Left ventricle myocardium inferior (tissue), 1 donor: Measurements from ENCODE around the gene RNF126. TPM values are rescaled to one million over a fixed set of nuclear protein-coding genes. Genes with fewer than 3 reads are reported as not detected.

Experiments used
- DNase-seq: peaks from one replicate; pipeline ENCODE4 v3.0.0-alpha.2; 2020
- H3K27ac ChIP-seq: fragments of 200-600 bp; replicated peaks from 2 replicates; pipeline ENCODE4 v1.8.0; 2021
- H3K27me3 ChIP-seq: fragments of 200-600 bp; 2 replicates; pipeline ENCODE4 v1.8.0; 2021; ENCODE audit warnings: low read depth
- H3K36me3 ChIP-seq: fragments of 200-600 bp; 2 replicates; pipeline ENCODE4 v1.8.0; 2021
- H3K4me1 ChIP-seq: fragments of 200-600 bp; 2 replicates; pipeline ENCODE4 v1.8.0; 2021
- H3K4me3 ChIP-seq: fragments of 200-600 bp; 2 replicates; pipeline ENCODE4 v1.8.0; 2021; ENCODE audit warnings: mild to moderate bottlenecking, moderate library complexity
- H3K9me3 ChIP-seq: fragments of 200-600 bp; replicated peaks from 2 replicates; pipeline ENCODE4 v1.8.0; 2021
- intact Hi-C: fragments of 100-400 bp; cut with micrococcal nuclease; formaldehyde crosslinking; loops from one replicate; pipeline ENCODE4 v1.11.0; 2022
- total RNA-seq: library from RNA; stranded (reverse); fragmentation: NEBNext Ultra II Directional; extraction: Animal tissue kit (Norgen Biotek cat#: 25700); gene quantifications from one replicate; pipeline ENCODE4 v1.2.1, GENCODE V29; 2021
- TF ChIP-seq, protein P1 (sequence below): fragments of 200-600 bp; IDR thresholded peaks from 2 replicates; pipeline ENCODE4 v1.8.0; 2021; ENCODE audit warnings: antibody characterized with exemption, mild to moderate bottlenecking, borderline replicate concordance
- donor health status: DM: no; HTN: yes; CAD: no; lungs with severe emphysema.

Gene RNF126
- total RNA-seq, 1 donor from 2014 or later: 25.5 TPM

DNA sequence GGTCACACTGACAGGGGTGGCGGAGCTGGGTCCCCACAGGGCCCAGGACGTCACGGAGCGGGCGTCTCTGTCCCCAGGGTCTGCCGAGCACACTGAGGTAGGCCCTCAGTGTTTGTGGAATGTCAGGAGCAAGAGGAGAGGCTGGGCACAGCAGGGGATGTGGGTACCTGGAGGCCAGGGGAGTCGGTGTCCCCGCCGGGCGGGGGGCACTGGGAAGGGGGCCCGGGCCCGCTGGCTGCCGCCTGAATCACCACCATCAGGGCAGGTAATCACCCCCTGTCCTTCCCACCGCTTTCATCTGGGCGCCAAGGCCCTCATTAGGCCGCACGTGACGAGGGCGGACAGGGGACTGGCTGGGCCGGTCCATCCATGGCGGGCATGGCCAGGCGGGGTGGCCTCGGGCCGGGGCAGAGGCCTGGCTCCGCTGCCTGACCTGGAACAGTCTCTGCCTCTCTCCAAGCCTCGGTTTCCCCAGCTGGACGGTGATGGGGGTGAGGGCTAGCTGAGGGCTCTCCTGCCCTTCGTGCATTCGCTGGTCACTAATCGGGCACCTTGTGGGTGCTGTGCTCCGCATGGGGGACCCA lies 22.3 kb downstream of the RNF126 start:
- Histone ChIP-seq H3K36me3 (peaks cover 3% of the 10 kb centered on the region), H3K4me1 (peaks cover 15% of the 10 kb centered on the region), H3K4me3 (no peak overlapping the region), H3K27ac (no peak overlapping the region), H3K9me3 (no peaks in the 10 kb centered on the region), H3K27me3 (no peaks in the 10 kb centered on the region)
- TF ChIP-seq, protein P1, sequence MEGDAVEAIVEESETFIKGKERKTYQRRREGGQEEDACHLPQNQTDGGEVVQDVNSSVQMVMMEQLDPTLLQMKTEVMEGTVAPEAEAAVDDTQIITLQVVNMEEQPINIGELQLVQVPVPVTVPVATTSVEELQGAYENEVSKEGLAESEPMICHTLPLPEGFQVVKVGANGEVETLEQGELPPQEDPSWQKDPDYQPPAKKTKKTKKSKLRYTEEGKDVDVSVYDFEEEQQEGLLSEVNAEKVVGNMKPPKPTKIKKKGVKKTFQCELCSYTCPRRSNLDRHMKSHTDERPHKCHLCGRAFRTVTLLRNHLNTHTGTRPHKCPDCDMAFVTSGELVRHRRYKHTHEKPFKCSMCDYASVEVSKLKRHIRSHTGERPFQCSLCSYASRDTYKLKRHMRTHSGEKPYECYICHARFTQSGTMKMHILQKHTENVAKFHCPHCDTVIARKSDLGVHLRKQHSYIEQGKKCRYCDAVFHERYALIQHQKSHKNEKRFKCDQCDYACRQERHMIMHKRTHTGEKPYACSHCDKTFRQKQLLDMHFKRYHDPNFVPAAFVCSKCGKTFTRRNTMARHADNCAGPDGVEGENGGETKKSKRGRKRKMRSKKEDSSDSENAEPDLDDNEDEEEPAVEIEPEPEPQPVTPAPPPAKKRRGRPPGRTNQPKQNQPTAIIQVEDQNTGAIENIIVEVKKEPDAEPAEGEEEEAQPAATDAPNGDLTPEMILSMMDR: no peak
- no peak for DNase-seq
- intact Hi-C loops: no loop called here

DNA sequence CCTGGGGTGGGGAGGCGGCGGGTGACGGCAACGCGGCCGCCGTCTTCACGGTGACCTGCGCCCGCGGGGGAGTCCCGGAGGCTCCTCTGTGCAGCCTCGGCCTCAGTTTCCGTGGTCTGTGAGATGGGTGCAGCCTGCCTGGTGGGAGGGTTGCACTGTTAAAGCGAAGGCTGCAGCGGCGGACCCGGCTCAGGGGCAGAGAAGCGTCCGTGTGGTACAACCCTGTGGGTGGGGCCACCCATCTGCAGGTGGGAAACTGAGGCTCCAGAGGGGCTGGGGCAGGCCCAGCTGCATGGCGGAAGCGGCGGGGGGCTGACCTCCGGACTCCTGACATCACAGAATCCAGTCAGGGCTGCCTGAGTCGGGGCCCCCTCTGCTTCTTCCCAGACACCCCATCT lies 22.9 kb downstream of the RNF126 start:
- intact Hi-C loops: no loop called here
- peaks cover 15% of the 10 kb centered on the region for H3K4me1 ChIP-seq
- H3K27me3 ChIP-seq: no peaks in the 10 kb centered on the region
- DNase-seq: no peak
- peak overlapping the region; percentile 64 for H3K4me3 ChIP-seq
- no peaks in the 10 kb centered on the region for H3K9me3 ChIP-seq
- peak overlapping the region; percentile 36 for H3K27ac ChIP-seq
- TF ChIP-seq, protein P1: no peak
- no peaks in the 10 kb centered on the region for H3K36me3 ChIP-seq

DNA sequence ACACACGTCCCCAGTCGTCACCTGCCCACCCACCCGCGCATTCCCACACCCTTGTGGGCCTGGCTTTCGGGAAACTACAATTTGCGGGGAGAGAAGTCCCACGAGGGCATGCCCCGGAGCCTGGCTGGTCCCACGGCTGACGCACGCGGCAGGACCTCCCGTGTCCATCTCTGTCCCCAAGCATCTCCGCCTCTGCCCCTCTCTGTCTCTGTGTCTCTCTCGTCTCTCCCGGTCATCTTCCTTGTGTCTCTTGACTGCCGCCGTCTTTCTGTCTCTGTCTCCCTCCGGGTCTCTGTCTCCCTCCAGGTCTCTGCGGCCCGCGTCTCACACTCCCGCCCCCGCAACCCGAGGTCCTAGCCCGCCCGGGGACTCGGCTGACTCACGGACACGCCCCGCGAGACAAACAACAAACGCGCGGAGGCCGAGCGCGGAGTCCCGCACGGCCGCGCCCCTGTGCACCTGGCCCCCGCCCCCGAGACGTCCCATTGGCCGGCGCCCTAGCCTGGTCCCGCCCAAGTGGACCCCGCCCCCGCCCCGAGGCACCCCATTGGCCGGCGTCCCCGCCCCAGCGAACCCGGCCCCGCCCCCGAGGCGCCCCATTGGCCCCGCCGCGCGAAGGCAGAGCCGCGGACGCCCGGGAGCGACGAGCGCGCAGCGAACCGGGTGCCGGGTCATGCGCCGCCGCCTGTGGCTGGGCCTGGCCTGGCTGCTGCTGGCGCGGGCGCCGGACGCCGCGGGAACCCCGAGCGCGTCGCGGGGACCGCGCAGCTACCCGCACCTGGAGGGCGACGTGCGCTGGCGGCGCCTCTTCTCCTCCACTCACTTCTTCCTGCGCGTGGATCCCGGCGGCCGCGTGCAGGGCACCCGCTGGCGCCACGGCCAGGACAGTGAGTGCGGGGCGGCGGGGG lies 23.5 kb downstream of the RNF126 start, which contains the start of gene FGF22:
Gene FGF22 (plus strand): TSS at position 627 of the 908 bp plus-strand sequence. CDS start 47 bp downstream, at position 674.
- Histone ChIP-seq H3K4me1 (peaks cover 17% of the 10 kb centered on the region), H3K27me3 (no peaks in the 10 kb centered on the region), H3K9me3 (no peaks in the 10 kb centered on the region), H3K4me3 (peak within 1 kb of the TSS; percentile 64), H3K27ac (peak within 1 kb of the TSS; percentile 36), H3K36me3 (no peaks in the 10 kb centered on the region)
- TF ChIP-seq, protein P1: no peak
- peak; percentile 95 for DNase-seq
- intact Hi-C loops: no loop called here

DNA sequence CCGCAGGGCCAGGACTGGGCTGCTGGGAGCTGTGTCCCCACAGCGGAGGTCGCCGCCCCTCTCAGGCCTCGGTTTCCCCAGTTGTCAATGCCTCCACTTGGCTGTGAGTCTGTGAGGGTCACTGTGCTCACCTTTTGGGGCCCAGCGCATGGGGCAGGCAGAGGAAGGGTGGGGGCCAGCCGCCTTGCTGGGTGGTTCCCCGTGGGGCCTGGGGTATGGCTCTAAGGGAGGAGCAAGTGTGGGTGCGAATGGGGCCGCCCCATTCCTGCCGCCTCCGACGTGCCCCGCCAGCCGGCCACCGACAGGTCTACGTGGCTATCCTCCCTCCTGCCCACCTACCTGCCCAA lies 24.1 kb downstream of the RNF126 start:
- Histone ChIP-seq H3K27me3 (no peaks in the 10 kb centered on the region), H3K4me1 (peaks cover 23% of the 10 kb centered on the region), H3K27ac (no peak overlapping the region), H3K36me3 (no peaks in the 10 kb centered on the region), H3K4me3 (peak overlapping the region; percentile 64), H3K9me3 (no peaks in the 10 kb centered on the region)
- no peak for DNase-seq
- intact Hi-C loops: no loop called here
- TF ChIP-seq, protein P1: no peak

DNA sequence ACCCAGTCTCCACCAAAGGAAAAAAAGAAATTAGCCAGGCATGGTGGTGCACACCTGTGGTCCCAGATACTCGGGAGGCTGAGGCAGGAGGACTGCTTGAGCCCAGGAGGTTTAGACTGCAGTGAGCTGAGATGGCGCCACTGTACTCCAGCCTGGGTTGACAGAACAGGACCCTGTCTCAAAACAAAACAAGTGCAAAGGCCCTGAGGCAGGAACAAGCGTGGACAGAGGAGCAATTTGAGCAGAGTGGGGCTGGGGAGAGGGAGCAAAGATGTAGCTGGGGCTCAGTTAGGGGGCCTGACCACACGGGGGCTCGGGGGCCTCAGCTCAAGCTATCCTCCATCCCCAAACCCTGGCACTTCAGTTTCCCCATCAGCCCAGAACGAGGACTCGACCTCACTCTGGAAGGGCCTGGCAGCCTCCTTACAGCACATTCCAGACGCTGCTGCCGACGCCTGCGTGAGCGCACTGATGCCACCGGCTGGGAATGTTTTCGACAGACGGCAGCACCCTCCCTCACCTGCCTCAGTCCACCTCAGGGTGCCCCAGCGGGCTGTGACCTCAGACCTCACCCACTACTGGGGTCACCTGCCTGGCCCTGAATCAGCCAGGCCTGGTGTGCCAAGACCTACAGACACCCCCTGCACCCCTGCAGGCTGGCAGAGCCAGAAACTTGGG lies 27.9 kb downstream of the RNF126 start:
- no peak for DNase-seq
- H3K36me3 ChIP-seq: peaks cover 6% of the 10 kb centered on the region
- no peak overlapping the region for H3K27ac ChIP-seq
- no peaks in the 10 kb centered on the region for H3K9me3 ChIP-seq
- no peak overlapping the region for H3K4me3 ChIP-seq
- no peaks in the 10 kb centered on the region for H3K27me3 ChIP-seq
- H3K4me1 ChIP-seq: peaks cover 50% of the 10 kb centered on the region
- intact Hi-C loops: no loop called here
- TF ChIP-seq, protein P1: no peak
